Esophagus squamous epithelium (tissue), 4 donors: Measurements from ENCODE around the gene PRKG1.

Source experiments
- POLR2A ChIP-seq, 4 donors: fragments of 450-650 bp; IDR thresholded peaks; one replicate each; pipeline ENCODE4 v1.6.1; 2017; ENCODE audit warnings: antibody characterized with exemption in 4 of 4, mild to moderate bottlenecking in 4 of 4, moderate library complexity in 3 of 4
- TF ChIP-seq, protein P1 (sequence below), 6 experiments: fragments of 450-650 bp in 4 of 6; fragments of 200-600 bp in 2 of 6; sonication (generic) in 2 of 6; IDR thresholded peaks; one replicate each; pipeline ENCODE4 v1.5.1; 2016 to 2019; ENCODE audit warnings: antibody characterized with exemption in 6 of 6, mild to moderate bottlenecking in 4 of 6, moderate library complexity in 4 of 6

DNA sequence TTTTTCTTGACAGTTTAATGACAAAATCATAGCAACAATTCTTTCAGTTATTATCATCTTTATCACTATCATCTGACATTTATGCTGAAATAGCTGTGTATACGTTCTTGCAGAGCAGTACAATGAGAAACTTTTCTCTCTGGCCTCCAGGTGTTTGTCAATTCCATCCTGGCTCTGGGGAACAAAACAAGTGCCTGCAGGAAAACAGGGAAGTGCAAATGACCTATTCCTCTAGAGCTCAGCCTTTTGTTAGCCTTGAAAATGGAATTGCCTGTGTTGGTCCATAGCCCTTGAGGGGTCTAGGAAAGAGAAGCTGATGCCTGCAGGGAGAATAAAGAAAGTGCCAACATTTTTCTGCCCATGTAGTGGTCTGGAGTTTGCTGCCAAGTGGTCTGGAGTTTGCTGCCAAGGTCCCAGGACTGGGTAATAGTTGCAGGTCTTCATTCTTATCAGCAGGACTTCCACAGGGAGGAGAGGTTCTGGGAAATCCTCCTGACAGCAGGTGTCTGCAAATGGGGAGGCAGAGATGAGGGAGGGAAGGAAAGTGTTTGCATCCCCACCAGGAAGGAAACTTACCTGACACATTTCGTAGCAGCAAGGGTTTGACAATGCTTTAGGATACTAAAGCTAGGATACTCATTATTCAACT is 635.2 kb downstream of the PRKG1 start:
- TF ChIP-seq, protein P1, sequence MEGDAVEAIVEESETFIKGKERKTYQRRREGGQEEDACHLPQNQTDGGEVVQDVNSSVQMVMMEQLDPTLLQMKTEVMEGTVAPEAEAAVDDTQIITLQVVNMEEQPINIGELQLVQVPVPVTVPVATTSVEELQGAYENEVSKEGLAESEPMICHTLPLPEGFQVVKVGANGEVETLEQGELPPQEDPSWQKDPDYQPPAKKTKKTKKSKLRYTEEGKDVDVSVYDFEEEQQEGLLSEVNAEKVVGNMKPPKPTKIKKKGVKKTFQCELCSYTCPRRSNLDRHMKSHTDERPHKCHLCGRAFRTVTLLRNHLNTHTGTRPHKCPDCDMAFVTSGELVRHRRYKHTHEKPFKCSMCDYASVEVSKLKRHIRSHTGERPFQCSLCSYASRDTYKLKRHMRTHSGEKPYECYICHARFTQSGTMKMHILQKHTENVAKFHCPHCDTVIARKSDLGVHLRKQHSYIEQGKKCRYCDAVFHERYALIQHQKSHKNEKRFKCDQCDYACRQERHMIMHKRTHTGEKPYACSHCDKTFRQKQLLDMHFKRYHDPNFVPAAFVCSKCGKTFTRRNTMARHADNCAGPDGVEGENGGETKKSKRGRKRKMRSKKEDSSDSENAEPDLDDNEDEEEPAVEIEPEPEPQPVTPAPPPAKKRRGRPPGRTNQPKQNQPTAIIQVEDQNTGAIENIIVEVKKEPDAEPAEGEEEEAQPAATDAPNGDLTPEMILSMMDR (IDR thresholded peaks at IDR 0.05) = no peak
- no peak for TF ChIP-seq POLR2A (IDR thresholded peaks at IDR 0.05)
